EH (cell line): ENCODE measurements around the gene THSD7B.
"Not testable (repeated sequence)": the region's sequence is repeated elsewhere in the genome, so short reads cannot be mapped to it uniquely, and the experiment has no call there.

Source experiments
- DNase-seq: peaks from one replicate; pipeline ENCODE4 v3.0.0-alpha.2; 2015; ENCODE audit warnings: low read depth

Gene THSD7B

DNA sequence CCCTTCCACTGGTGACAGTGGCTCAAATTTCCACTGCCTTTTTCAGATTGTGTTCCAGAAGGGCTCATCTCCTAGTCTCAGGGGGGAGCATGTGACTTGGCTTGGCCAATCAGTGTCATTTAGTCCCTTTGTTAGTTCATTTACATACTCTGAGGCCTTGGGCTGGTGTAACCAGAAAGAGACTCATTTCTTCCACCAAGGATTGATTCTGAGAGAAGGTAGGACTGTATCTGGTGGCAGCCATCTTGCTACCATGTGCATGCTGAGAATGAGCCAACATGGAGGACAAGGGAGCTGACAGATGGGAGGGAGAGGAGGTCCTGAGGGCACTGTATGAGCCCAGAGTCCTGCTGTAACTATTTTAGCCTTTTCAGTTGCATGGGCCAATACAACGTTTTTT, 191.7 kb downstream of the THSD7B start:
- DNase-seq: no peak

DNA sequence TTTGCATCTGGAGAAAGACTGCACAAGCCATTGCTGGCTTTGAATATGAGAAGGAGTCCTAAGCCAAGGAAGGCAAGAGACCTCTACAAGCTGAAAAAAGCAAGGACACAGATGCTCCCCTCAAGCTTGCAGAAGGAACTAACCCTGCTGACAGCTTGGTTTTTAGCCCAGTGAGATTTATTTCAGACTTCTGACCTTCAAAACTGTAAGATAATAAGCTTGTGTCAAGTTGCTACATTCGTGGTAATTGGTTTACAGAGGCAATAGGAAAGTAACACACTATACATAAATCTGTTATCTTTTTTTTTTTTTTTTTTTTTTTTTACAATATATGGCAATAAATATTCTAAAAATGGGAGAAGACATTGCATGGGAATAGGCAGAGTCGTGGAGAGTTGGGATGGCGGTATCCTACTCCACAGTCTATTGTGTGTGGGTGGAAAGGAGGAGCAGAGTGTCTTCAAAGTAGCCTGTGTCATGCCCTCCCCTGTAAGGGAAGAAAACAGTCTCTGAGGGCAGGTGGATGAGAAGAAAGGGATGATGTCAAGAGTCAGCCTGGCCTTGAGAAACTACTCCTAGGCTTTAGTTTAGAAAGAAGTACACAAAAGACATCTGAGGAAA, 196.9 kb downstream of the THSD7B start:
- DNase-seq: no peak

DNA sequence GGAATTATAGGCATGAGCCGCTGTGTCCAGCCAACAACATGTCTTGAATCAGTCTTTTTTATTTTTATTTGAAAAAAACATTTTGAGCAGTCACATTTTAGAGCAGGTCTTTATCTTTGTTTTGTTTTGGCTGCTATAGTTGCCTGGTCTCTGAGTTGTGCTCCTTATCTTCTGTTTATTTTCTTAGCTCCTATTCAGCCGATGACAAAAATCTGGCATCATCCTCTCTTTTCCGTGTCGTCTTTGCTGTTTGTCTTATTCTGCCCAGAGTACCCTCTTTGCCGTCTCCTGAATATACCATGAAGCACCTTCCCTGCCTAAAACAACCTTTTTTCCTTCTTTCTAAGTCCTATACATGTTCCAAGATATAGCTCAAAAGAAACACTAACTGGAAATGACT, 201.1 kb downstream of the THSD7B start:
- no peak for DNase-seq

DNA sequence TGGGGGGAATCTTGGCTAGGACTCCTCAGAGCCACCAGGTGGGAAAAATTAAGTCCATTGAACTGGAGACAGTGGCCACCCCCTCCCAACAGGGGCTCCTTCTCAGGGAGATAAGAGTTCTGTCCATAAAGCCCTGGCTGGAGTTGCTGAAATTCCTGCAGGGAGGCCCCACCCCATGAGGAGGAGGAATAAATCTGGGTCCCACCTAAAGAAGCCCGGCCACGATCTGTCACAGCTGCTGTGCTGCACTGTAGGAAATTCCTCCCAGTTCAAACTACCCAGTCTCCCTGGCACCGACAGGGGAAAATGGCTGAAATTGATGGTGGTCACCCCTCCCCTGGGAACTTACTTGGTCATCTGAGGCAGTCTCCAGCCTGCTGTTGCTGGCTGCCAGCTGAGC, 215.0 kb downstream of the THSD7B start:
- no peak for DNase-seq

GRCh38 chr2:136981689-136982088, 216.3 kb downstream of the THSD7B start:
- DNase-seq: not testable (repeated sequence)

- peak; percentile 37 for DNase-seq
These were observed 219.7 kb downstream of the THSD7B start for GRCh38 chr2:136985044-136985443.

GRCh38 chr2:136986605-136987221, 221.4 kb downstream of the THSD7B start:
- DNase-seq: no peak

DNA sequence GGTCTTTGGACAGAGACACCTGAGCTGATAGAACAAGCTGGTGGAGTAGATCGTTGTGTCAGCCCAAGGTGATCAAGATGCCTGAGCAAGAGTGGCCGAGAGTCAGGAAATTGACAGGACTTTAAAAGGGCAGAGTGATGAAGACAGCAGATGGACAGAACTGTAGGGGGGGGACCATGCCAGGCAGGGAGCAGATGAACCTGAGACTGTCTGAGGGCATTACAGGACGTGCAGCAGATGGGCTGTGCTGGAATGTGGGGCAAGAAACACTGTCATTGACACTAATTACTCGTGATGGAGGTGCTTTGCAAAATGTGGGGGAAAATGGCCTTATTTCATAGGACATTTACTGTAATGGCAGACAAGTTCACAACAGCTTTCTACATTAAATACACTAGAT, 225.0 kb downstream of the THSD7B start:
- DNase-seq: no peak

GRCh38 chr2:136994793-136995192, 229.4 kb downstream of the THSD7B start:
- no peak for DNase-seq

- peak; percentile 39 for DNase-seq
These were observed 232.2 kb downstream of the THSD7B start for GRCh38 chr2:136997557-136997956.

- no peak for DNase-seq
These were observed 235.5 kb downstream of the THSD7B start for GRCh38 chr2:137000811-137001210.

- no peak for DNase-seq
These were observed 237.6 kb downstream of the THSD7B start for GRCh38 chr2:137002896-137003295.

GRCh38 chr2:137005210-137005609, 239.9 kb downstream of the THSD7B start:
- no peak for DNase-seq

- DNase-seq: no peak
These were observed 242.6 kb downstream of the THSD7B start for GRCh38 chr2:137007938-137008337.

GRCh38 chr2:137009953-137010352, 244.6 kb downstream of the THSD7B start:
- no peak for DNase-seq

DNA sequence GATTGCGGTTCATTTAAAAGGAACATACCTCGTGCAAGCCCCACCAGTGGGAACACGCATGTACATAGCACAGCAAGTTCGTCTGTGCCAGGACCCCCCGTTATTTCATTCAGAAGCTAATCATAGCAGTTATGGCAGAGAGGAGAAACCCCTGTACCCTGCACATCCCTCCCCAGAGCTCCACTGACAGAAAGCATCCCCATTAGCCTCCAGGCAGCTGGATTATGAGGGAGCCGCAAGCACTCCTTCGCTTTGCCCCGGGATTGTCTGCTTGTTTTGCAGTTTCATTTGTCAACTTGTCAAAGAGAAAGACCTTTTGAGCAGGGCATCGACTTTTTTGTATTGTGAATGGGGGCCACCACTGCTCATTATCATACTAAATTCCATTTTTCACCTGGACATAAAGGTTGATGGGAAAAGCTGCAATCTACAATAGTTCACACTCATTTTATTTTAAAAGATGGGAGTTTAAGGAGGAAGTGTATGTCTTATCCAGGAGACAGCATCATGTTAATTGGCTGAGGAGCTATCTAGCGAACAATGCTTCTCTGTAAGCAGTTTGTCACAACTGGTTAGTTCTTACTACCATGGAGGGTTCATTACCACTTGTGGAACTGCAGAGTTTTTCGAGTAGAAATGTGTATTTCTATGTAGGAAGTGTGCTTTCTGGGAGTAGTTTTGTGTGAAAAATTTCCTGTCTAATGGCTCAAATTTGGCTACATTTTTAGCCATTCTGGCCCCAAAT, 255.3 kb downstream of the THSD7B start:
- no peak for DNase-seq

GRCh38 chr2:137021763-137022162, 256.4 kb downstream of the THSD7B start:
- DNase-seq: no peak

- DNase-seq: no peak
These were observed 257.9 kb downstream of the THSD7B start for GRCh38 chr2:137023205-137023604.

DNA sequence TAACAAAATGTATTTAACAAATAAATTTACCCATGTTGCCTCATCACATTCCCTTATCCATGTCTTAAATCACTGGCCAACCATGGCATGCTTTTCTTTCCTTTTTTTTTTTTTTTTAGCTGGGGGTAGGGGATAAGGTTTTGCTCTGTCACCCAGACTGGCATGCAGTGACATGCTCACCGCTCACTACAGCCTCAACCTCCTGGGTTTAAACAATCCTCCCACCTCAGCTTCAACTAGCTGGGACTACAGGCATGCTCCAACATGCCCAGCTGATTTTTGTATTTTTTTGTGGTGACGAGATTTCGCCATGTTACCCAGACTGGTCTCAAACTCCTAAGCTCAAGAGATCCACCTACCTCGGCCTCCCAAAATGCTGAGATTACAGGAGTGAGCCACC, 266.4 kb downstream of the THSD7B start:
- no peak for DNase-seq

DNA sequence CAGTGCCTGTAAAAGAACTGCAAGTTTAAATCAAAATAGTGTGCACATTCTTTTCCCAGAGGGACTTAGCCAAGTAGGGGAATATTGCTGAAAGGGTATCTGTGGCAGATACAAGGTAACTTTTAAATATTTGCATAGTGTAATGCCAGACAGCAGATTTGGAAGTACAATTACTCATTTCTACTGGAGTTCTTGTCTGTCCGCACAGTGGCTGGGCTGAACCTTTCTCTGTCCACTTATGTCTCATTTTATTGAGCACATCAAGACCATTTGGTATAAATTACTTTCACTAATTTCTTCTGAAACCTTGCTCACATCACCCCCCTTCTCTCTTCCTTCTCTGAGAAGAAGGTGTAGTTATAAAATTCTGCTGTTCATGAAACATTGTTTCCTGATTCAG, 271.3 kb downstream of the THSD7B start:
- no peak for DNase-seq

- DNase-seq: no peak
These were observed 274.3 kb downstream of the THSD7B start for GRCh38 chr2:137039482-137040152.

DNA sequence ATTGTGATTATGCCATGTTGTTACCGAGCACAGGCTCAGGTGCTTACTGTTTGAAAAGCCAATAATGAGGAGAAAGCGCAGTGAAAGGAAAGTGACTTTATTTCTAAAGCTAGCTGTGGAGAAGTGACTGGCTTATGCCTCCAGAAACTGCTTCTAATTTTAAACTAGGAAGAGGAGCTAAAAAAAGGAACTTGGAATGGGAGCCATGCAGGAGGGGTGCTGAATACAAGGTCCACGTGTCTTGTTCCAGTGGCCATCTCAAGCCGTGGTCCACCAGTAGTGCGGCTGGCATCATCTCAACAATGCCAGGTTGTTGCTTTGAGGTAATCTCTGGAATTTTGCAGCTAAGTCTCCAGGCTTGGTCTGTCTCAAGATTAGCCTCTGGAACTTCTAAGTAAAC, 282.0 kb downstream of the THSD7B start:
- no peak for DNase-seq

- DNase-seq: no peak
These were observed 283.1 kb downstream of the THSD7B start for GRCh38 chr2:137048455-137048854.
